NCI-H1417 (cell line): Measurements from ENCODE around the gene PPP2R1B.

Source experiments
- DNase-seq, 3 experiments: peaks; one replicate each; lab custom pipeline; 2025; lab: John Stamatoyannopoulos, UW

The PPP2R1B gene

DNA sequence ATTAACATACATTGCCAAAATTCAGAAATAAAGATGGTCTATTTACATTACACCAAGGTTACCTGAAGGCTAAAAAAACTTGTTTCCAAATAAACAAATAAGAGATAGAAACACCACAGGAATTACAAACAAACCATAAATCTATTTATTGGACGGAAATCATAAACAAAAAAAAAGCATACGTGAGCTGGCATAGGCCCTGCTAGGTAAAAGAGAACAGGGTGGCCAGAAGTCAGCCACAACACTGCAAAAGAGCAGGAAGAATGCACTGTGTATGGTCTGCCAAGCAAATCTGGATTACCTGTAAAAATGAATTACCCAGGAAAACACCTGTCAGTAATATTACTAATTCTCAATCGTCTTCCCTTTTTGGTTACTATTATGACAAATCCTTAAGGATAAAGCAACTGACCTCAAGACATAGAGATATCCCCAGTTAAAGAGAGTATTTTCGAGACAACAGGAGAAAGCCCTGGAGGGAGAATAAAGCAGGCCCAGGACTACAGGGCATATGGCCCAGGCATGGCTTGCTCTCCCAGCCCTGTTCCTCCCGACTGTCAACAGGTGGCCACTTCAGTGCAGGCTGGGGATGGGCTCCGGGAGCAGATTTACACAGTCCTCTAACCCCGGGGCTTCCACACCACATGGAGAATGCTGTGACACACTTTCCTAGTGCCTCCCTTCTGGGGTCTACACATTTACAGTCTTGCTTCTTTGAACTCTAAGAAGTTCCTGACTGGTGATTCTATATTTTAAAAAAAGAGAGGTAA lies 18.0 kb downstream of the PPP2R1B start:
- peak in 1 of 3 experiments; percentile 16 for DNase-seq

- no peak for DNase-seq
Observed at GRCh38 chr11:111745719-111746504, 20.3 kb downstream of the PPP2R1B start.

DNA sequence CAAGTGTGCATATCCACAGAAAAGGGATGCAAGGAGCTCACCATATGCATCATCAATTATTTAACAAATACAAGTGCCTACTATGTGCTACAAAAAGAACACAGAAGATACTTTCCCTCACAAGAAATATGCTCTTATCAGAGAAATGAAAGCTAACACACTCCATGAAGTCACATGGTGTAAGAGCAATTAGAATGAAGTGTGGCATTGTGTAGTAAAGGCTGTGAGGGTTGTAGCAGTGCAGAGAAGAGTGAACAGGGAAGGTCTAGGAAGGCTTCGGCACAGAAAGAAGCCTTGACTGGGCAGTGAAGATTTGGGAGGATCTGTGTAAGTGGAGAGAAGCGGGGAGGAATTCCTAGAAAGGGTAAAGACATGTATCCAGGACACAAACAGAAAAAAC lies 22.5 kb downstream of the PPP2R1B start:
- DNase-seq = no peak

- no peak for DNase-seq
Observed at GRCh38 chr11:111741751-111742150, 24.4 kb downstream of the PPP2R1B start.

GRCh38 chr11:111739299-111739698 lies 26.9 kb downstream of the PPP2R1B start:
- DNase-seq = no peak

DNA sequence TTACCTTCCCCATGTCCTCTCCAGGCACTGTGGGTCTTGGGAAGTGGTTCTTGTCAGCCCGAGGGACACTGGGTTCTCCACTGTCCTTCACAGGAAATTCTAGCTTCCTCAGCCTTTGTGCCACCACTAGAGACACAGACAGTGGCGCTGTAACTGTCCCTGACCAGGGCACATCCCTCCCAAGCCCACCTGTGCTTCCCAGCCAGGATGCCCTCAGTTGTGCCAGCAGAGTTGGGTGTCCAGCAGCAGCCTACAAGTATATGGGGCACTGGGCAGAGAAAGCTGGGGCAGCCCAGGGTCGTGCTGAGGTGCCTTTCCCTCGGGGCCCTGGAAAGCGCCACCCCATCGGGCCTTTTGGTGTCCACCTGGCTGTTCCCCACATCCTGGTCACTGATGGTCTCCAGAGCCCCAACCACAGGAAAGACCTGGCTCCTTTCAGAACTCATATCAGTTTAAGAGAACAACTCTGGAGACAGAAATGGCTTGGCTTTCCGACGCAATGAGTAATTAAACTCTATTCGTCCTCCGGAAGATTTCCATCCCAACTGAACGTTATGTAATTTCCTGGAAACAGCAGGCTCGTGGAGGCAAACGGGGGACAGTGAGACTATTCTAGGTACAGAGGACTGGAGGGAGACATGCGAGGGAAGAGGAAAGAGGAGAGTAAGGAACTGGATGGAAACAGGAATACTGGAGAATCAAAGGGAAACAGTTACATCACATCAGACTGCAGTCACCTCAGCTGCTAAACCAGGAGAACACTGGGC lies 28.6 kb downstream of the PPP2R1B start:
- DNase-seq = no peak

DNA sequence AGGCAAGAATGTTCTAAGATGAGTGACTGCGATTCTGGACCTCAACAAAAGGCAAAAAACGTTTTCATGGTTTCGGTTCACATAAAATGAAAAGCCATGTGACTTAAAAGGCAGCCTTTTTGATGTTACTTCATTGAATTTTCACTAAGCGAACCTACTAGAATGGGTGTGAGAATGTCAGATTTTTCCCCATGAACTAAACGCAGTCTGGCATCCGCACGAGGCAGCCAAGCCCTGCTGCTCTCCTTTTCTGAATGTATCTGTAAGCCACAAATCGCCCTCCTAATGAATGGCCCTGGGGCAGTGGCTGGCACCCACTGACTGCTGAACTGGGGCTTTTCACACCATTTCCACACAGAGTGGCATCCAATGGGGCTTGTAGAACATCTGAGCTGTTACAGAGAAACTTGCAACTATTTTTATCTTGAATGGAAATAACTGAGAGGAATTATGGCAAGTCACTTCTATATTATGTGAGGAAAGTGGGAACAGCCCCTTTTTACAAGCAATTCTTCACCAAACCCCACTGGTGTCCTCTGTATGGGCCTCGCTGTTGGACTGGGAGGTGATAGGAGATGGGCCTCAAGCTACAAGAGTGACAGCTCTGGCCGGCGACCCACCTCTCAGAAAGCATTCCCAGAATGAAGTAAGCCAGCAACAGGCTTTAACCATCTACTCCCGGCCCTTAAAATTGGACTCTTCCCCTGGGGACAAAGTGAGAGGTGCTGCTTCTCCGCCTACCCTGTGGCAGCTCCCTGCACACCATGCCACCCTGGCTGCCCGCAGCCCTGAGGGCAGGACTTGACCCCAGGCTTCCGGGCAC lies 29.4 kb downstream of the PPP2R1B start:
- DNase-seq = no peak

GRCh38 chr11:111736181-111736590 lies 30.0 kb downstream of the PPP2R1B start:
- DNase-seq = no peak

DNA sequence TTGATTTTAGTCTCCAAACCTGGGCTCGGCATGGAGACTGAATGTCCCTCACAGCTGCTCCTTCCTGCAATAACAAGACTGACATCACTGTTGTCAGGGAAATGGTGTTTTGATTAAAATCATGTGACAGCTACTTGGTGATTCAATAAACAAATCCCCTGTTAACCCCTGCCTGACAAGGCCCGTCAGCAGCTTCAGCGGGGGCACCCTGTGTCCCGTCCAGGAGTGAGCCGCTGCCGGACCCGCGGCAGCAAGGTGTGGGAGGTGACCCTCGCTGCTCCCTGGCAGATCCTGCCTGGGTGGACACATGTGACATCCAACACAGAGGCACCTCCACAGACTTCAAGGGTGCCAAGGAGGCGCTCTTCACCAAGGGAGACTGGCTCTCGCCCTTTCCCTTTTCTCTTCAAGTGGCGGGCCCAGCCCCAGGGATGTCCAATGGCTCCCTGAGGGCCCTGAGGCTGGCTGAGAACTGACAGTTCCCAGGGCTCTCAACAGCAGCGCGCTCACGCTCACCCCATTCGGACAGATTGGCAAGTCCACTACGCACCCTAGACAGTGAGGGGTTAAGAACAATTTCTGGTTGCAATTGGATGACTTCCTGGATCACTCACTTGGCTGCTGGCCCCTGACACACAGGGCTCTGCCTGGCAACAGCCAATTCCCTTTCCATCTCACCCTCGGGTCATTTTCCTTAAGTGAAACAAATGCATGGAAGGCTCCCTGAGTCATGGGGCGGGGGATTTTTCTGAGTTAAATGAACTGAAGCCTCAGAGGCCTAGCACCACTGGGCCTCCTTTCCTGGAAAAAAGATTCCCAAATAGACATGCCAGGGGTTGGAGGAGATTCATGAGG lies 30.7 kb downstream of the PPP2R1B start:
- peak; percentile 45 to 90 (median 81) for DNase-seq

DNA sequence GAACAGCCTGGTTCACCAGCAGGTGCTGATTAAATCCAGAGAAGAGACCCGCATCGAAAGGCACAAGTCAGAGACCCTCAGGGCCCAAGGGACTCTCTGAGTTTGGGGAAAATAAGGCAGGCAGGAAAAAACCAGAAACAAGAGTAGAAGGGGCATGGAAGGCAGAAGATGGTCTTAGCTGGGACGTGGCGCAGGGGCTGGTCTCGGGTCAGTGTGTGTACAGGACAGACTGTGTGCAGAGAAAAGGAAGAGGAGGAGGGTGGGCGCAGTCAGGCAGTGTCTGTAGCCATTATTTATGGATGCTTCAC lies 31.3 kb downstream of the PPP2R1B start:
- no peak for DNase-seq

DNA sequence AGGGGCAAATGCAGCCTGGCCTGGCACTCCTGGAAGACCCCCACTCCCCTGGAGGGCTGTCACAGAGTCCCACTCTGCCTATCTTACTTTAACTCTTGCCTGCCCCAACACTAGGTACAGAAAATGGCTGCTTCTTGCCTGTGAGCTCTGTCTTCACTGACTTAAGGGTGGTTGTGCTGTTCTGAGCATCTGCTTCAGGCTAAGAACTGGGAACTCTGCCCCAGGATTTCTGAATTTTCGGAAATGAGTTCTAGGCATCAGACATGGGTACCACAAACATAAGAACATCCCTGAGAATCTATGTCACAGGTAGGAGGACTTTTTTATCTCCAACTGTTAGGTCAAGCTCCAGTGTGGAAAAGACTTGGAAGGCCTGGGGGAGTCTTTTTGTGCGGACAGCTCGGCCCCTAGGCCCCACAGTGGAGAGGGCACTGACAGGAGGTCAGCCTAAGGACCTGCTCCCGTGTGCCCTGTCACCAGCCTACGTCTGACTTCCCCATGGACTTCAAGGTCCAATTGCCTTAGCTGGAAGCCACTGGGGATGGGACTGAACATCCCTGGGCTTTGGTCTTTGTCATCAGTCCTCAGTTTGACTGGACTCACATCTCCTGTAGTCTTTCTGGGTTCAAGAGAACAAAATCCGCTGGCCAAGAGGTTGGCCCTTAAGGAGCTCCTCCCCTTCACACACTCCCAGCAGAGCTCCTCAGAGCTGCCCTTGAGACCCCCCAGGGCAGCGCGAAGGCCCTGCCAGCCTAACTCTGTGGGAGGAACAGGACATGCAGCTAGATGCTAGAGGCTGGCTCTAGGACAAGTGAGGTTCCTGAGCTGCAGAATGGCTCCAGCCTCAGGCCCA lies 31.9 kb downstream of the PPP2R1B start:
- peak in 1 of 3 experiments; percentile 64 for DNase-seq

DNA sequence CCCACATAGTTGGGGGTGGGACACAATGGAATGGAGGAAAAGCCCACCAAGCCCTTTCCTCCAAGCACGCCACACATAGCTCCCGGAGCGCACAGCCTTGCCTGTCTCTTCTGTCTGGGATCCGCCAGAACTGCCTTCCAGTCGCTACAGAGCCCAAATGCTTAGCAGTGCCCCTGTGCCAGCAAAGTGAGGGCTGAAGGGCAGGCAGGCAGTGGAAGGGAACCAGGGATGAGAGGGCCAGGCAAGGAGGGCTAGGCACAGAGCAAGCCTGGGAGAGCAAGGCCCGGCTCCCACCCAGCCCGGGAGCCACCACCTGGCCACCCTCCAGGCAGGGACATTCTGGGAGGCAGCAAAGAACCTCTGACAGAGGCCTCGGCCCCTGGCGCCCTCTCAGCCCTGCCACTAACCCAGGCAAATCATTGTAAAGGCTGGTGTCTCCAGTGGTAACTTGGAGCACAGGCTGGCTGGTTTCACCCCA lies 32.5 kb downstream of the PPP2R1B start:
- DNase-seq = no peak

GRCh38 chr11:111733016-111733415 lies 33.2 kb downstream of the PPP2R1B start:
- no peak for DNase-seq

DNA sequence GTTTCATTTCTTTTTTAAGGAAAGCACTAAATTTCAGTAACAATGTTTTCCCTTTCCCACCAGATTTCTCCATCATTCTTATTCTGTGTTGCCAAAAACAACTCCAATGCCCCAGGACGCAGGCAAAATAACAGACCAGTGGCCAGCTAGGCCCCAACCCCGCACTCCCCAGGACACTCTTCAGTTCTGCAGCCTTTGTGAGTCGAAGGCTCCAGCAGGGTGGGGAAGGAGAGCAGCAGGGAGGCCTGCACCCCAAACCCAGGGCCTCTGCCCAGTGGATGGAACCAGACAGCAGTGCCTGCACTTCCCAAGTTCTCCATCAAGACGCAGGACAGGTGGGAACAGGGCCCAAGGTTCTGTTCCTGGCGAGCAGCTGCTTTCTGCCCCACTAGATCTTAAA lies 34.4 kb downstream of the PPP2R1B start:
- DNase-seq = no peak

DNA sequence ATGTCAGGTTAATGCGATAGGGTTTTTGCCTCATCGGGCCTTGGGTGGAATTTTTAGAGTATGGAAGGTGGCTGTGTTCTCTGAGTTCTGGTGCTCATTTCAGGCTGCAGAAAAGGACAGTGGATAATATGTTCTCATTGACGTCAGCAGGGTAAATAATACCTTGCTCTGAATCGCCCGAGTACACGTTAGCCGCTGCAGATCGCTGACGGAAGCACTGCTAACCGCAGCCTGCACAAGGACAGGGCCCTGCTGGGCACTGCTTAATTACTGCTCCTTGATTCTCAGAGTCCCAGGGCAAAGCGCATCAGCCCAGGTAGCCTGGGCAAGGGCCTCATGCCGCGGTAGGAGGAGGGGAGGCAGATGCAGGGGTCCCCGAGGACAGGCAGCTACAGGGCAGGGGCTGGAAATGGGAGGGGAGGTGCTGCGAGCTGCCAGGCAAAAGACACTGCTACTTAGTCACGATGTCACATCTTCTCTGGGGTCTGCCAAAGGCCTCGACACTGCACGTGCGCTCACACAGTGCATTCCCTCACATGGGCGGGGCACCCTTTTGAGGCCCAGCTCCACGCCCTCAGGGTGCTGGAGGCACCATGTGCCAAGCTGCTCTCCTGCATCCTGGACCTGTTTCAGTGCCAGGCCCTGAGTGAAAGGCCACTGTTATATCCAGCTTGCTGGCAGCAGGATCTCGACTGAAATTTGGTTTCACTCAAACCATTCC lies 35.2 kb downstream of the PPP2R1B start:
- peak; percentile 62 to 85 (median 69) for DNase-seq

GRCh38 chr11:111729831-111730311 lies 36.3 kb downstream of the PPP2R1B start:
- DNase-seq = no peak

DNA sequence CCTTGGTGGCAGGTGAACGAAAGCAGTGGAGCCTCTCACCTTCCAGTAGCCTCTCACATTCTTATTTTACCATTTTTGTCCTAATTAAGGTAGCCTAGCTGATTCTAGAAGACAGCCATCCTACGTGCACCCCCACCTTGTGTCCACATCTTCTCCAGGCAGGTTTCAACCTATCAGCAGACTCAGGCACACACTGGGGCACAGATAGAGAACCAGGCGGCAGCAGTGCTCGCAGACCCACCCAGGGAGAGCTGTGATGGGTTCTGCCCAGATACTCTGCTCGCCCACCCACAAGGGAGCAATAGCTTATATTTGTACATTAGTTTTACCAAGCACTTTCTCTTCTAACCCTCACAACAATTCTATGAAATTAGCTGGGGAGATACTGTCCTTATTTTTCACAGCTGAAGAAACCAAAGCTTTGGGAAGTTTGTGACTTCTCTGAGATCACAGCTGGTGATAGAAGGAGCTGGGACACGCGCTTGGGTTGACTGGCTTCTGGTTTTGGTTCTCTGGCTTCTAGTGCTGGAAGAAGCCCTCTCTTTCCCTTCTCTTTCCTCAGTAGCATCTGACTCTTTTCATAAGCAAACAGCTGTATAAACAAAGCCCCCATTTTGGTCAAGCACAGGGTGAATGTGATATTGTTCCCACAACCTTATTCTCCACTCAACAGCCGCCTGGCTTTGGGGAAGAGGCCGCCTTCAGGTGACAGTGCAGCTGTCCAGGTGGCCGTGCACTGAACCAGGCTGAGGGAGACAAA lies 36.9 kb downstream of the PPP2R1B start:
- peak in 2 of 3 experiments; percentile 19 to 75 for DNase-seq

- DNase-seq = no peak
Observed at GRCh38 chr11:111727431-111727830, 38.8 kb downstream of the PPP2R1B start.
